ENCODE measurements around the gene FAM32A. TPM values are rescaled to one million over a fixed set of nuclear protein-coding genes. Genes with fewer than 3 reads are reported as not detected.

The FAM32A gene
- total and polyA plus RNA-seq, 2 donors (not counting 1 experiment from before 2014, with no cell fraction given) = 53.4 to 62.0 TPM

DNA sequence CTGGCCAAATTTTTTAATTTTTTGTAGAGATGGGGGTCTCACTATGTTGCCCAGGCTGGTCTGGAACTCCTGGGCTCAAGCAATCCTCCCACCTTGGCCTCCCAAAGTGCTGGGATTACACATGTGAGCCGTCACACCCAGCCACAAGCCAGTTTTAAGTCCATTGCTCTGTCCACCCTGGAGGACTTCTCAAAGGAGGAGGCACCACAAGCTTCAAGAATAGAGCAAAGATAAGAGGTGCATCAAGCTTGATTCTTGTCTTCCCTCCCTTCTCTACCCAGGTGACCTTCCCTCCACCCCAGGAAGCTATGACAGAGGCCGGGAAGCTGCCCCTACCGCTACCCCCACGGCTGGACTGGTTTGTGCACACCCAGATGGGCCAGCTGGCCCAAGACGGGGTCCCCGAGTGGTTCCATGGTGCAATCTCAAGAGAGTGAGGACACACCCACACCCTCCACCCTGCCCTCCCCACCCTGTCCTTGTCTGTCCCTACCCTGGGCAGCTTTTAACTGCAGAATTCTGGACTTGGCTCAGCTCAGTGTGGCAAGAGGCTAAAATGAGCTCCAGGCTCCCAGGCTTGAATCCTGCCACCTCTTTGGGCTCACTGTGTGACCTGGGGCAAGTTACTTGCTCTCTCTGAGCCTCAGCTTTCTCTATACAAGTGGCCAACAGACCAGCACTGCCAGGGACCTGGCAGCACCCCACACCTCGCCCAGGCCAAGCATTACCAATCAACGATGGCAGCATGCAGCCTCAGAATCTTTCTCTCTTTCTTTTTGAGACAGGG lies 36.6 kb upstream of the FAM32A start:
- Histone ChIP-seq H4K20me1 (ENCODE audit: control insufficient read depth, insufficient read depth, low read length, poor library complexity, severe bottlenecking) (peaks cover 53% of the 10 kb centered on the region), H3K27ac (ENCODE audit: low read length in 2 of 2) (peak overlapping the region; percentile 53 to 75), H3K4me2 (replicated peaks; ENCODE audit: low read depth, low read length, poor library complexity, severe bottlenecking) (peak overlapping the region; percentile 68), H3K9me3 (ENCODE audit: control extremely low read depth in 1 of 3, control insufficient read depth in 2 of 3, insufficient read depth in 1 of 3, low read length in 2 of 3) (peaks cover 0 to 7% (median 0%) of the 10 kb centered on the region in 3 donors), H3K4me3 (ENCODE audit: control extremely low read depth in 1 of 5, extremely low read depth in 1 of 5, insufficient read depth in 1 of 5, low read depth in 2 of 5, low read length in 4 of 5) (no peak overlapping the region), H3K79me2 (ENCODE audit: control insufficient read depth, insufficient read depth, low read length) (peaks cover 85% of the 10 kb centered on the region), H3K27me3 (replicated peaks in 1 of 4; ENCODE audit: control extremely low read depth in 1 of 4, control insufficient read depth in 3 of 4, insufficient read depth in 4 of 4, low read length in 3 of 4) (no peaks in the 10 kb centered on the region), H2AFZ (ENCODE audit: insufficient read depth, low read depth, low read length, poor library complexity, severe bottlenecking) (no peak overlapping the region), H3K4me1 (ENCODE audit: control insufficient read depth in 2 of 2, insufficient read depth in 2 of 2, low read length in 2 of 2) (peaks cover 56 to 90% of the 10 kb centered on the region in 2 donors), H3K9ac (ENCODE audit: low read length) (peak overlapping the region; percentile 29), H3K36me3 (replicated peaks in 1 of 2; ENCODE audit: control extremely low read depth in 1 of 2, control insufficient read depth in 1 of 2, extremely low read depth in 1 of 2, insufficient read depth in 2 of 2, low read length in 1 of 2) (peaks cover 0 to 58% of the 10 kb centered on the region in 2 experiments)
- ATAC-seq (ENCODE audit: low read depth) = no peak
- intact Hi-C loops (cut with micrococcal nuclease) = no loop called here
- Mint-ChIP-seq H3K27me3 (no peaks in the 10 kb centered on the region), H3K27ac (peak overlapping the region; percentile 84), H3K4me1 (peaks cover 62% of the 10 kb centered on the region), H3K4me3 (peak overlapping the region; percentile 73), H3K9me3 (ENCODE audit: insufficient read depth) (no peaks in the 10 kb centered on the region)
- TF ChIP-seq CTCF (IDR thresholded peaks at IDR 0.05) (no peak), EZH2 (IDR thresholded peaks at IDR 0.05; ENCODE audit: borderline replicate concordance, insufficient read depth, low read depth, low read length, poor library complexity, severe bottlenecking) (no peak)
- ChIA-PET CTCF (interaction anchor here (1.3 to 2.0 kb wide), 4 partner anchors 8 to 84 kb away, joined by 3 to 12 read pairs (median 7); no protein-coding TSS in a partner anchor), POLR2A (interaction anchor here (1.1 to 1.7 kb wide), 3 partner anchors 7 to 11 kb away, joined by 4 to 12 read pairs (median 7); no protein-coding TSS in a partner anchor)
- WGBS (ENCODE audit: insufficient coverage) = 42% methylated on average over 7 of the region's 8 CpGs
- no peak for DNase-seq
